Esophagus squamous epithelium (tissue), 5 donors: ENCODE results near the gene ZFAND3. TPM values are rescaled to one million over a fixed set of nuclear protein-coding genes. Genes with fewer than 3 reads are reported as not detected.
A peak's percentile ranks its signal among the peaks of the same experiment; 100 is the strongest.

Experiments
- DNase-seq: peaks from one replicate; lab custom pipeline; 2025; lab: John Stamatoyannopoulos, UW
- H3K27ac ChIP-seq, 4 donors: fragments of 200-600 bp; sonication (generic); one replicate each; pipeline ENCODE4 v1.5.1; 2016 to 2019; ENCODE audit warnings: mild to moderate bottlenecking in 1 of 4
- H3K27me3 ChIP-seq, 4 donors: fragments of 200-600 bp; sonication (generic); 1 replicate in 3 of 4; 2 replicates in 1 of 4; pipeline versions ENCODE4 v1.5.1 to v1.6.0; 2017 to 2021; ENCODE audit warnings: antibody characterized with exemption in 1 of 4
- H3K36me3 ChIP-seq, 3 donors: fragments of 200-600 bp; sonication (generic); one replicate each; pipeline ENCODE4 v1.5.1; 2016 to 2019
- H3K4me1 ChIP-seq, 3 donors: fragments of 200-600 bp; sonication (generic); one replicate each; pipeline ENCODE4 v1.5.1; 2017 to 2019
- H3K4me3 ChIP-seq, 4 donors: fragments of 200-600 bp; sonication (generic); 1 replicate in 3 of 4; 2 replicates in 1 of 4; pipeline ENCODE4 v1.5.1; 2016 to 2019; ENCODE audit warnings: mild to moderate bottlenecking in 2 of 4, moderate library complexity in 1 of 4
- H3K9me3 ChIP-seq, 3 donors: fragments of 200-600 bp; sonication (generic); one replicate each; pipeline ENCODE4 v1.5.1; 2016 to 2019
- POLR2A ChIP-seq, 4 donors: fragments of 450-650 bp; IDR thresholded peaks; one replicate each; pipeline ENCODE4 v1.6.1; 2017; ENCODE audit warnings: antibody characterized with exemption in 4 of 4, mild to moderate bottlenecking in 4 of 4, moderate library complexity in 3 of 4
- WGBS, 2 donors: methylation state at CpG; one replicate each; pipeline ENCODE4 v1.1.5; 2018; 5-methylcytosine and 5-hydroxymethylcytosine counted together
- intact Hi-C: fragments of 100-400 bp; cut with DNase I; formaldehyde crosslinking; loops from one replicate; pipeline ENCODE4 v1.15.0; 2022
- total RNA-seq, 4 donors: library from RNA; depleted of rRNA; stranded (reverse); fragments of >200 nt; gene quantifications; one replicate each; pipeline ENCODE4 v1.1.0, GENCODE V29; 2016
- TF ChIP-seq, protein P1 (sequence below), 6 experiments: fragments of 450-650 bp in 4 of 6; fragments of 200-600 bp in 2 of 6; sonication (generic) in 2 of 6; IDR thresholded peaks; one replicate each; pipeline ENCODE4 v1.5.1; 2016 to 2019; ENCODE audit warnings: antibody characterized with exemption in 6 of 6, mild to moderate bottlenecking in 4 of 6, moderate library complexity in 4 of 6
- donor health status: DM: yes; HTN: yes; CAD: no.

ZFAND3 gene
- total RNA-seq, 4 donors from 2014 or later: 15.7 to 23.8 (median 20.9) TPM

DNA sequence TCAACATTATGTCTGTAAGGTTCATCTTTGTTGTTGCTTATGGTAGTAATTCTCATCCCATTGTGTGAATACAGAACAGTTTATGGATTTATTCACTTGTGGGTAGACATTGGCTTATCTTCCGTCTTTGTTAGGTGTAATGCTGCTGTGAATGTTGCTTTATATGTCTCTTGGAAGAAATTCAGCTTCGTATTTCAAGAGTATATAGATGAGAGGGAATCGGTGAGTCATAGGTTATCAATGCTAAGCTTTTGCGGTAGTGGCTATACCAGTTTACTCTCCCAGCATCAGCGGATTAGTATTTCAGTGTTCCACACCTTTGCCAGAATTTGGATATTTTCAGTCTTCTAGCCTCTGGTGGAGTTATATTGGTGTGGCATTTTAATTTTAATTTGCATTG is 77.8 kb downstream of the ZFAND3 start:
- WGBS, 2 donors: 45 to 69% methylated on average over 5 of the region's 5 CpGs
- no peak overlapping the region for H3K27ac ChIP-seq

DNA sequence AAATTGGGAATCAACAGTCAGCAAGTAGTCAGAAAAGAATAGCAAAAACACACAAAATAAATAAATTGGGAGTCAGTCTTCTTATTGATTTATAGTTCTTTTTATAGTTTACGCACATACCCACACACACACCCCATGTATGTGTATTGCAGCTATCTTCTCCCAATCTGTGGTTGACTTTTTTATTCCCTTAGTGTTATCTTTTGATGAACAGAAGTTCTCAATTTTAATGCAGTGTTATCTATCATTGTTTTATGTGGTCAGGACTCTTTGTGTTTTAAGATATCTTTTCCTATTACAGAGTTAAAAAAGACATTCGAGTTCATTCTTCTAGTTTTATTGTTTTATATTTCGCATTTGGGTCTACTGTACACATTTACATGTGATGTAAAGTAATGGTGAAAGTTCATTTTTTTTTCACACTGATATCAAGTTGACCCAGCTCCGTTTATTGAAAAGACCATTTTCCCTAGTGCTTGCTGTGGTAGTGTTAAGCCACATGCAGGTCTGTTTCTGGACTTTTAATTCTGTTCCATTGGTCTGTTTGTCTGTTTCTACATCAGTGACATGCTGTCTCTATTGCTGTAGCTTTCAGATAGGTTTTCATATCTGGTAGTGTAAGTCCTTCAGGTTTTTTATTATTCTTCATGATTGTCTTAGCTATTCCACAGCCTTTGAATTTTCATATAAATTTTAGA is 78.4 kb downstream of the ZFAND3 start:
- 83 to 87% methylated on average over 4 of the region's 4 CpGs for WGBS, 2 donors
- Histone ChIP-seq H3K36me3 (peaks cover 0 to 13% (median 0%) of the 10 kb centered on the region in 3 donors), H3K4me1 (peaks cover 0 to 30% (median 0%) of the 10 kb centered on the region in 3 donors), H3K27me3 (no peaks in the 10 kb centered on the region), H3K9me3 (peaks cover 0 to 12% (median 0%) of the 10 kb centered on the region in 3 donors), H3K4me3 (no peak overlapping the region), H3K27ac (no peak overlapping the region)
- intact Hi-C loops: no loop called here
- no peak for DNase-seq
- TF ChIP-seq, protein P1, sequence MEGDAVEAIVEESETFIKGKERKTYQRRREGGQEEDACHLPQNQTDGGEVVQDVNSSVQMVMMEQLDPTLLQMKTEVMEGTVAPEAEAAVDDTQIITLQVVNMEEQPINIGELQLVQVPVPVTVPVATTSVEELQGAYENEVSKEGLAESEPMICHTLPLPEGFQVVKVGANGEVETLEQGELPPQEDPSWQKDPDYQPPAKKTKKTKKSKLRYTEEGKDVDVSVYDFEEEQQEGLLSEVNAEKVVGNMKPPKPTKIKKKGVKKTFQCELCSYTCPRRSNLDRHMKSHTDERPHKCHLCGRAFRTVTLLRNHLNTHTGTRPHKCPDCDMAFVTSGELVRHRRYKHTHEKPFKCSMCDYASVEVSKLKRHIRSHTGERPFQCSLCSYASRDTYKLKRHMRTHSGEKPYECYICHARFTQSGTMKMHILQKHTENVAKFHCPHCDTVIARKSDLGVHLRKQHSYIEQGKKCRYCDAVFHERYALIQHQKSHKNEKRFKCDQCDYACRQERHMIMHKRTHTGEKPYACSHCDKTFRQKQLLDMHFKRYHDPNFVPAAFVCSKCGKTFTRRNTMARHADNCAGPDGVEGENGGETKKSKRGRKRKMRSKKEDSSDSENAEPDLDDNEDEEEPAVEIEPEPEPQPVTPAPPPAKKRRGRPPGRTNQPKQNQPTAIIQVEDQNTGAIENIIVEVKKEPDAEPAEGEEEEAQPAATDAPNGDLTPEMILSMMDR (IDR thresholded peaks at IDR 0.05): no peak
- TF ChIP-seq POLR2A (IDR thresholded peaks at IDR 0.05): no peak

More for the DNA sequence above, 77.8 kb downstream of the ZFAND3 start:
- H3K4me3 ChIP-seq: no peak overlapping the region
- intact Hi-C loops: no loop called here
- peaks cover 0 to 12% (median 0%) of the 10 kb centered on the region in 3 donors for H3K9me3 ChIP-seq
- H3K4me1 ChIP-seq: peaks cover 0 to 30% (median 0%) of the 10 kb centered on the region in 3 donors
- no peak for DNase-seq
- H3K36me3 ChIP-seq: peaks cover 0 to 13% (median 0%) of the 10 kb centered on the region in 3 donors
- H3K27me3 ChIP-seq: no peaks in the 10 kb centered on the region
- TF ChIP-seq POLR2A (IDR thresholded peaks at IDR 0.05): no peak
- TF ChIP-seq, protein P1 (IDR thresholded peaks at IDR 0.05): peak in 1 of 6 experiments; percentile 4

DNA sequence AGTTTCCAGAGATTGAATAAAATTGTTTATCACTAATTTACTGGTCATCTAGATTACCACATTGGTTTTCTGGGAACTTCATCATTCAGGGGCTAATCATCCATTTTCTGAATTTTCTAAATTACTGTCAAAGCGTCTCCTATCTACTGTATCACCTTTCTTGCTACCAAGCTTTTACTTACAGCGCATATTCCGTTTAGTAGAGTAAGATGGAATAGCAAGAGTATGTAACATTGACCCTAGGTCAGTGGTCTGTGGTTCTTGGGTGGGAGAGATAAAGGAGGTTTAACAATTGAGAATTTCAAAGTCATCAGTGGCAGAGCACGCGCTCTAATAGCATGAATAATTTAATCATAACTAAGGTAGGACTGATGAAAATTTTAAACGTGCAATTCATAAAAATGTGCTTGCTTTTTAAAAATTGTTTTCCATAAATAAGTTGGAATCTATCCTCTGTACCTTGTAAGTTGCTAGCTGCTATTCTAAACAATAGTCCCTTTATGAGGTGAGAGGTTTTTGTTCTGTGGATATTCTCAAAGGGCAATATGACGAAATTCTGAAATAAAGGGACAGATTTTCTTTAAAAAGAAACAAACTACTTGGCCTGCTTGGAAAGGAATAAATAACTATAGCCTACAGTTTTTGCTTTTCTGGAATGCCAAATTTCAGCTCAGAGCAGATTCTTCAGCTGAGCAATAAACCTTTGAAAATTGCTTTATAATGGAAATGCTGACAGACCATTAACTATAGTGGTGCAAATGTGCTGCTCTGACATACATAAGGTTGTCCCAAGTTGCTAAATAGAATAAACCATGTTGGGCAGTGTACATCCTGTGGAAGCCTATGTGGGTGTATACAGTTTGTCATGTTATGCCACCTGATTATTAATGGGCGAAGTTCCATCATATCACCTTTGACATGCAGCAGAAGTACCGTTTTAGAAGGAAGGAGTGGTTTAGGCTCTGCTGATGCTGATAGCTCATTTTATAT is 84.1 kb downstream of the ZFAND3 start:
- peaks cover 0 to 26% (median 4%) of the 10 kb centered on the region in 3 donors for H3K4me1 ChIP-seq
- TF ChIP-seq POLR2A (IDR thresholded peaks at IDR 0.05): no peak
- TF ChIP-seq, protein P1 (IDR thresholded peaks at IDR 0.05): no peak
- no peaks in the 10 kb centered on the region for H3K9me3 ChIP-seq
- intact Hi-C loops: no loop called here
- H3K4me3 ChIP-seq: no peak overlapping the region
- H3K36me3 ChIP-seq: no peaks in the 10 kb centered on the region
- DNase-seq: no peak
- no peaks in the 10 kb centered on the region for H3K27me3 ChIP-seq
- 81 to 88% methylated on average over 9 of the region's 9 CpGs for WGBS, 2 donors
- H3K27ac ChIP-seq: no peak overlapping the region

DNA sequence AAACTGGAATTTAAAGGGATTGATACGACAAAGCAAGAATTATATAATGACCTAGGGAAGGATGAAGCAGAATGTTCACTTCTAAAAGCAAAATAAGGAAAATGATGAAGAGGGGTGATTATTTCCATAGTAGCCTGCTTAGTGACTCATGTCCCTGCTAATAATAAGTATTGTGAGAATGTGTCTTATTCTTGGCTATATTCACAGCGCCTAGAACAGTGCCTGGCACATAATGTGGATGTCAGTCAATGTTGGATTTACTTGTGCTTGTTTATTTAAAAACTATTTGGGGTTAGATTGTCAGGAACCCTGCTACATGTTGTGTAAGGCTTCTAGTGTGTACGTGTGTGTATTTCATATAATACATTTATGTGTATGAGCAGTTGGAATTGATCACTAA is 85.1 kb downstream of the ZFAND3 start:
- H3K27me3 ChIP-seq: no peaks in the 10 kb centered on the region
- peaks cover 0 to 22% (median 4%) of the 10 kb centered on the region in 3 donors for H3K4me1 ChIP-seq
- intact Hi-C loops: no loop called here
- no peak overlapping the region for H3K4me3 ChIP-seq
- no peaks in the 10 kb centered on the region for H3K36me3 ChIP-seq
- no peak for TF ChIP-seq POLR2A (IDR thresholded peaks at IDR 0.05)
- TF ChIP-seq, protein P1 (IDR thresholded peaks at IDR 0.05): no peak
- no peaks in the 10 kb centered on the region for H3K9me3 ChIP-seq
- 62 to 70% methylated on average over 3 of the region's 3 CpGs for WGBS, 2 donors
- no peak for DNase-seq
- no peak overlapping the region for H3K27ac ChIP-seq
